Neutrophil (primary cell): ENCODE measurements around the gene PCSK4.
"Not testable (repeated sequence)": the region's sequence is repeated elsewhere in the genome, so short reads cannot be mapped to it uniquely, and the experiment has no call there.

Source experiments
- H3K27ac ChIP-seq: fragments of 200-600 bp; sonication (generic); 2 replicates; pipeline ENCODE4 v1.5.1; 2016; ENCODE audit warnings: mild to moderate bottlenecking, moderate library complexity
- H3K27me3 ChIP-seq: fragments of 200-600 bp; sonication (generic); 2 replicates; pipeline ENCODE4 v1.6.0; 2016; ENCODE audit warnings: mild to moderate bottlenecking
- H3K36me3 ChIP-seq: fragments of 200-600 bp; sonication (generic); 2 replicates; pipeline ENCODE4 v1.5.1; 2017
- H3K4me1 ChIP-seq, 2 experiments: fragments of 200-600 bp in 1 of 2; sonication (generic) in 1 of 2; 1 replicate in 1 of 2; 2 replicates in 1 of 2; pipeline versions ENCODE4 v1.5.1 to v1.6.1; 2013 to 2016; ENCODE audit warnings: low read depth in 1 of 2, low read length in 1 of 2, mild to moderate bottlenecking in 1 of 2, moderate library complexity in 1 of 2; ENCODE audit not compliant: control insufficient read depth in 1 of 2, insufficient read depth in 1 of 2
- H3K4me3 ChIP-seq, 2 experiments: fragments of 200-600 bp in 1 of 2; sonication (generic) in 1 of 2; 1 replicate in 1 of 2; 2 replicates in 1 of 2; pipeline ENCODE4 v1.5.1; 2013 to 2016; ENCODE audit warnings: low read depth in 1 of 2, low read length in 1 of 2, mild to moderate bottlenecking in 1 of 2, moderate library complexity in 1 of 2
- H3K9me3 ChIP-seq: fragments of 200-600 bp; sonication (generic); 2 replicates; pipeline ENCODE4 v1.5.1; 2016
- TF ChIP-seq, protein P1 (sequence below): fragments of 200-600 bp; sonication (generic); IDR thresholded peaks from 2 replicates; pipeline ENCODE4 v1.5.1; 2016; ENCODE audit warnings: antibody characterized with exemption

Gene PCSK4

DNA sequence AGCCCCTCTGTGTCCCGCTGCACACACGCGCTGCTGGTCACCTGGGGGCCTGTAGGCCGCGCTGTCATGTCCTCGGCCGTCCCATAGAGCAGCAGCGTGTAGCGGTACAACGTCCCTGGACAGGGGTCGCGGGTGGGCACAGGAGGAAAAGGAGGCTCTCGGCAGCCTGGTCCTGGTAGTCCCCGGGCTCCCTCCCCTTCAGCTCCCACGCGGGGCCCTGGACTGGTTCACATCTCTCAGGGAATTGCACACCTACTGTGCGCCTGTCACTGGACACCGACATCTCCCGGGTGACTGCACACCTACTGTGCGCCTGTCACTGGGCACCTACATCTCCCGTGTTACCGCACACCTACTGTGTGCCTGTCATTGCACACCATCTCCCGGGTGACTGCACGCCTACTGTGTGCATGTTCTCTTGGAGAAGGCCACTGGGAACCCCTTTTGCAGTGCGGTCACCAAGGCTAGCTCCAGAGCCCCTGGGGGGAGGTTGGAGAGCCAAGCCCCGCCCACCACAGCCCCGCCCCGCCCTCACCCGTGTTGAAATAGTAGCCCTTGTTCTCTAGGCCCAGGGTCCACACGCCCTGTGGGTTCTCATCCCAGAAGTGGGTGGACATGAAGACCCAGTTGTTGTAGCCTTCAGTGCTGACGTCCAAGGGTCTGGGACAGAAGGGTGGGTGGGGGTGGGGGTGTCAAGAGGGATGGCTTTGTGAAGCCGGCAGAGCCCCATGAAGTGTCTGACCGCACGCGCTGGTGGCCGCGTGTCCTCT lies 7.6 kb downstream of the PCSK4 start:
- Histone ChIP-seq H3K36me3 (no peaks in the 10 kb centered on the region), H3K9me3 (no peaks in the 10 kb centered on the region), H3K4me3 (no peak overlapping the region), H3K27ac (no peak overlapping the region), H3K4me1 (peaks cover 18 to 22% of the 10 kb centered on the region in 2 experiments), H3K27me3 (no peaks in the 10 kb centered on the region)
- TF ChIP-seq, protein P1, sequence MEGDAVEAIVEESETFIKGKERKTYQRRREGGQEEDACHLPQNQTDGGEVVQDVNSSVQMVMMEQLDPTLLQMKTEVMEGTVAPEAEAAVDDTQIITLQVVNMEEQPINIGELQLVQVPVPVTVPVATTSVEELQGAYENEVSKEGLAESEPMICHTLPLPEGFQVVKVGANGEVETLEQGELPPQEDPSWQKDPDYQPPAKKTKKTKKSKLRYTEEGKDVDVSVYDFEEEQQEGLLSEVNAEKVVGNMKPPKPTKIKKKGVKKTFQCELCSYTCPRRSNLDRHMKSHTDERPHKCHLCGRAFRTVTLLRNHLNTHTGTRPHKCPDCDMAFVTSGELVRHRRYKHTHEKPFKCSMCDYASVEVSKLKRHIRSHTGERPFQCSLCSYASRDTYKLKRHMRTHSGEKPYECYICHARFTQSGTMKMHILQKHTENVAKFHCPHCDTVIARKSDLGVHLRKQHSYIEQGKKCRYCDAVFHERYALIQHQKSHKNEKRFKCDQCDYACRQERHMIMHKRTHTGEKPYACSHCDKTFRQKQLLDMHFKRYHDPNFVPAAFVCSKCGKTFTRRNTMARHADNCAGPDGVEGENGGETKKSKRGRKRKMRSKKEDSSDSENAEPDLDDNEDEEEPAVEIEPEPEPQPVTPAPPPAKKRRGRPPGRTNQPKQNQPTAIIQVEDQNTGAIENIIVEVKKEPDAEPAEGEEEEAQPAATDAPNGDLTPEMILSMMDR: no peak

DNA sequence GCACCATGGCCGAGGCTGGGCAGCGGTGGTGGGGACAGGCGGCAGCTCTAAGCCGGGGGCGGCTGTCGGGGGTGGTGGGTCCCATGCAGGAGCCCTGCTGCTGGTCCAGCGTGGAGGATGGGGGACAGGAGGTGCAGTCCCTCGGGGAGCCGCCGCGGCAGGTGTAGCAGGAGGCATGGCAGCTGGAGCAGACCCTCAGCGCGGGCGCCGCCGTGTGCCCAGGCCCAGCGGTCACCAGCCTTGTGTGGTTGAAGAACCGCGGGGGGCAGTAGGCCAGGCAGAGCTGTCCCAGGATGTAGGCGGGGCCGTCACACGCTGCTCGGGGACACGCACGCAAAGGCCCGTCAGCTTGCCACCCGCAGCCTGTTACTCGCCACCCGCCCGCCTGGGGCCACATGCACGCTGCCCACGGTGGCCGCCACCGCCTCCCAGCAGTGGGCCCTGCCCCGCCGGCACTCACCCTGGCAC lies 8.2 kb downstream of the PCSK4 start:
- Histone ChIP-seq H3K9me3 (no peaks in the 10 kb centered on the region), H3K4me1 (peaks cover 18 to 22% of the 10 kb centered on the region in 2 experiments), H3K36me3 (peaks cover 6% of the 10 kb centered on the region), H3K27ac (no peak overlapping the region), H3K4me3 (no peak overlapping the region), H3K27me3 (no peaks in the 10 kb centered on the region)
- TF ChIP-seq, protein P1: no peak

DNA sequence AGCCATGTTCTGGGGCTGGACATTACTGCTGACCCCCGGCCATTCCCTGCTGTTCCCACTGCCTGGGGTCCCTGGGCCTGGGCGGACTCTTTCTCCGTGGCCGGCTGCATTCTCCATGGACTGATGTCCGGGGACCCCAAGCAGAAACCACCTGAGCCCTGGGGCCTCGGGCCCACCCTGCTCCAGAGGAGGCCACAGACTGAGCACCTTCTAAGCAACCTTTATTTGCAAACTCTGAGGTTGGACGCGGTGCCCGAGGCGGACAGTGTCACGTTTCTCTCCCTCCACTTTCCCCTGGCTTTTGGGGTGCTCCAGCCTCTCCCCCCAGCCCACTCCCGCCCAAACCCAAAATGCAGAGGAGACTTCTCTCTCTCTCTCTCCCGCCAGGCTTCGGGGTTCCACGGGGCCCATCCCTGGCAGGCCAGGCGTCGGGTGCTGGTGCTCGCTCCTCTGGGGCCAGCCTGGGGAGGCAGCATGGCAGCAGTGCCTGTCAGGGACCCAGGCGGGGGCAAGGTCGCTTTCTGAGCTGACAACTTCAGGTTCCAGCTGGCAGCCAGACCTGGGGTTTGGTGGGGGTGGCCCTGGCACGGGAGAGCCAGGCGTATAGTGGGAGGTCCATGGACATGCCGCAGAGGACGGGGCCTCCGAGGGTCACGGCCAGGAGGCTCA lies 8.8 kb downstream of the PCSK4 start:
- no peaks in the 10 kb centered on the region for H3K9me3 ChIP-seq
- H3K36me3 ChIP-seq: peaks cover 10% of the 10 kb centered on the region
- H3K4me1 ChIP-seq: peaks cover 18 to 22% of the 10 kb centered on the region in 2 experiments
- no peak overlapping the region for H3K4me3 ChIP-seq
- no peak overlapping the region for H3K27ac ChIP-seq
- no peaks in the 10 kb centered on the region for H3K27me3 ChIP-seq
- TF ChIP-seq, protein P1: no peak

DNA sequence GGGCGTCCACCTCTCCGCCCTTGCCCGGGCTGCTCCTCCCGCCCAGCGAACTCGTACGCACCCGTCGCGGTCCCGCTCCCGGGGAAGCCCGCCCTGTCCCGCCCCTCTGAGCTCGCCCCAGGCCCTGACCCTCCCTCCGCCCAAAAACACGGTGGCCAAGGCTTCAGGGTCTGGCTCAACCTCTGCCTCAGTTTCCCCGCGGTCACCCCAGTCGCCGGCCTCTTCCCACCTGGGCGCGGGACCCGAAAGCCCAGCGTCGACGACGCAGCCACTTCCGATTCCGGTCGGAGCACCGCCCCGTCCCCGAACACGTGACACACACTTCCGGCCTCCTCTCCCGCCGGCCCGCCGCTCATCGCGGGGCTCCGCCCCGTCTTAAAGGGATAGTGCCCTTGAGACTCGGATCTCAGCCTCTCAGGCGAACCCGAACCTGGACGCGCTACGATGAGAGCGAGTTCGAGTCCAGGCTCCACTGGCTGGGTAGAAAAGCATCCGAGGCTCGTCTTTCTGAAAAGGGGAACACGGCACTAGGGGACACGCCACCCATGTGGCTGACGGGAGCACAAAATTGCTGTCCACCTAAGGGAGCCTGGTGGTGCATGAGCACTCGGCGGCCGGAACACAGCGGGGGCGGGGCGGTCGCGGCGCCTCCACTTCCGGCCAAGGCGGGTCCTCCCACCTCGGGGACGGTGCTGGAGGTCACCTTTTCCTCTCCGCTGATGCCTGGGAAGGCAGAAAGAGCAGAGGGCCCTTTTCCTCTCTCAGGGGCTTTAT lies 11.0 kb downstream of the PCSK4 start, which contains the start of gene C19orf25:
TSS of gene C19orf25 (minus strand) at position 282 of the 774 bp plus-strand sequence. CDS start 312 bp downstream, outside the sequence.
- Histone ChIP-seq H3K36me3 (peaks cover 32% of the 10 kb centered on the region), H3K27me3 (no peaks in the 10 kb centered on the region), H3K27ac (peak within 1 kb of the TSS; percentile 83), H3K4me3 (peak within 1 kb of the TSS; percentile 75 to 97), H3K4me1 (peaks cover 20 to 22% of the 10 kb centered on the region in 2 experiments), H3K9me3 (no peaks in the 10 kb centered on the region)
- TF ChIP-seq, protein P1: no peak

DNA sequence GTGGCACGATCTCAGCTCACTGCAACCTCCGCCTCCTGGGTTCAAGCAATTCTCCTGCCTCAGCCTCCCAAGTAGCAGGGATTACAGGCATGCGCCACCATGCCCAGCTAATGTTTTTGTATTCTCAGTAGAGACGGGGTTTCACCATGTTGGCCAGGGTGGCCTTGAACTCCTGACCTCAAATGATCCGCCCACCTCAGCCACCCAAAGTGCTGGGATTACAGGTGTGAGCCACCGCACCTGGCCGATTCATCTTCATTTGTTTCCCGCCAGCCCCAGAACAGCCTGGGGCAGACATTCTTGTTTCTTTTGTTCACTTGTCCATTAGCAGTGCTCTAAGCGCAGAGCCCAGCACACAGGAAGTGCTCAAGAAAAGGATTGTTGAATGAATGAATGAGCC lies 13.1 kb downstream of the PCSK4 start:
- not testable (repeated sequence) for H3K4me3 ChIP-seq, H3K9me3 ChIP-seq, H3K27ac ChIP-seq
- peaks cover 20 to 22% of the 10 kb centered on the region in 2 experiments for H3K4me1 ChIP-seq
- H3K27me3 ChIP-seq: peaks cover 20% of the 10 kb centered on the region
- peaks cover 33% of the 10 kb centered on the region for H3K36me3 ChIP-seq
